BE2C (cell line): ENCODE data around the gene RAB1A.
A peak's percentile ranks its signal among the peaks of the same experiment; 100 is the strongest.
"Not testable (repeated sequence)": the region's sequence is repeated elsewhere in the genome, so short reads cannot be mapped to it uniquely, and the experiment has no call there.

Experiments
- DNase-seq: peaks from one replicate; pipeline ENCODE4 v3.0.0-alpha.2; 2020
- H3K27me3 ChIP-seq: fragments of 250-450 bp; sonication (Bioruptor Pico); 2 replicates; pipeline ENCODE4 v1.5.1; 2020; ENCODE audit warnings: mild to moderate bottlenecking
- H3K36me3 ChIP-seq: fragments of 250-450 bp; sonication (Bioruptor Pico); 2 replicates; pipeline ENCODE4 v1.5.1; 2020; ENCODE audit warnings: mild to moderate bottlenecking
- H3K4me1 ChIP-seq: fragments of 250-450 bp; sonication (Bioruptor Pico); 2 replicates; pipeline ENCODE4 v1.5.1; 2020
- H3K4me3 ChIP-seq: 2 replicates; pipeline ENCODE4 v1.5.1; 2011; ENCODE audit warnings: low read depth, low read length
- H3K9me3 ChIP-seq: fragments of 250-450 bp; sonication (Bioruptor Pico); 2 replicates; pipeline ENCODE4 v1.5.1; 2020
- TF ChIP-seq, protein P1 (sequence below): IDR thresholded peaks from 2 replicates; pipeline ENCODE4 v1.5.1; 2012; ENCODE audit warnings: mild to moderate bottlenecking, low read depth, low read length

RAB1A gene

DNA sequence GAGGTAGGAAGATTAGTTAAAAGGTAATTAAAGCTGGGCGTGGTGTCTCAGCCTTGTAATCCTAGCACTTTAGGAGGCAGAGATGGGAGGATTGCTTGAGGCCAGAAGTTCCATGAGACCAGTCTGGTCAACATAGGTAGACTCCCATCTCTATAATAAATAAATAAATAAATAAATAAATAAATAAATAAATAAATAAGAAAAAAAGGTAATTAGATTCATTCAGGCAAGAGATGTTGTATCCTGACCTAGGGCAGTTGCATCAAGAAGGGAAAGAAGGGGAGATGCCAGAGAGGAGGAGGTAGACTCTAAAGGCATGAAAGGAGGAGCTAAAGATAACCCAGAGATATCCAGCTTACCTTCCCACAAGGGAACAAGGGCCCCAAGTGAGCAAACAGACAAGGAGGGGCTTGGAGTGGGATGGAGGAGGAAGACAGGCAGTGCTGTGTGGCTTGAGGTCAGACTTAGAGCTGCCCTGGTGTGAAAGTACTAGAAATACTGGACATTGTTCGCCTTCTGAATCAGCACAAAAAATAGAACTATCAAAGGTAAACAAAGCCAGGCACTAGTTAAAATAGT is 7.4 kb upstream of the RAB1A start:
- H3K27me3 ChIP-seq, result no peaks in the 10 kb centered on the region
- no peaks in the 10 kb centered on the region for H3K4me1 ChIP-seq
- no peaks in the 10 kb centered on the region for H3K36me3 ChIP-seq
- H3K4me3 ChIP-seq, result no peak overlapping the region
- no peaks in the 10 kb centered on the region for H3K9me3 ChIP-seq
- TF ChIP-seq, protein P1, sequence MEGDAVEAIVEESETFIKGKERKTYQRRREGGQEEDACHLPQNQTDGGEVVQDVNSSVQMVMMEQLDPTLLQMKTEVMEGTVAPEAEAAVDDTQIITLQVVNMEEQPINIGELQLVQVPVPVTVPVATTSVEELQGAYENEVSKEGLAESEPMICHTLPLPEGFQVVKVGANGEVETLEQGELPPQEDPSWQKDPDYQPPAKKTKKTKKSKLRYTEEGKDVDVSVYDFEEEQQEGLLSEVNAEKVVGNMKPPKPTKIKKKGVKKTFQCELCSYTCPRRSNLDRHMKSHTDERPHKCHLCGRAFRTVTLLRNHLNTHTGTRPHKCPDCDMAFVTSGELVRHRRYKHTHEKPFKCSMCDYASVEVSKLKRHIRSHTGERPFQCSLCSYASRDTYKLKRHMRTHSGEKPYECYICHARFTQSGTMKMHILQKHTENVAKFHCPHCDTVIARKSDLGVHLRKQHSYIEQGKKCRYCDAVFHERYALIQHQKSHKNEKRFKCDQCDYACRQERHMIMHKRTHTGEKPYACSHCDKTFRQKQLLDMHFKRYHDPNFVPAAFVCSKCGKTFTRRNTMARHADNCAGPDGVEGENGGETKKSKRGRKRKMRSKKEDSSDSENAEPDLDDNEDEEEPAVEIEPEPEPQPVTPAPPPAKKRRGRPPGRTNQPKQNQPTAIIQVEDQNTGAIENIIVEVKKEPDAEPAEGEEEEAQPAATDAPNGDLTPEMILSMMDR, result no peak
- no peak for DNase-seq

DNA sequence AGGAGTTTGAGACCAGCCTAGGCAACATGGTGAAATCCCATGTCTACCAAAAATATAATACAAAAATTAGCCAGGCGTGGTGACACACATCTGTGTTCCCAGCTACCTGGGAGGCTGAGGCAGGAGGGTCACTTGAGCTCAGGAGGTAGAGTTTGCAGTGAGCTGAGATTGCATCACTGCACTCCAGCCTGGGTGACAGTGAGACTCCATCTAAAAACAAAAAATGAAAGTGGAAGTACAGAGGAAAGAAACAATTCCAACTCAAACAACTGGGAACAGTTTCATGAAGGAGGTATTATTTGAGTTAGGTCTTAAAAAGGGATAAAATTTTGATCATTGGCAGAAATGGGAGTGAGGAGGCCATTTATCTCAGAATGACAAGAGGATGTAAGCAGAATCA is 6.3 kb upstream of the RAB1A start:
- H3K4me3 ChIP-seq, result no peak overlapping the region
- no peak for DNase-seq
- H3K4me1 ChIP-seq, result no peaks in the 10 kb centered on the region
- H3K27me3 ChIP-seq, result no peaks in the 10 kb centered on the region
- TF ChIP-seq, protein P1, result no peak
- H3K9me3 ChIP-seq, result no peaks in the 10 kb centered on the region
- no peaks in the 10 kb centered on the region for H3K36me3 ChIP-seq

DNA sequence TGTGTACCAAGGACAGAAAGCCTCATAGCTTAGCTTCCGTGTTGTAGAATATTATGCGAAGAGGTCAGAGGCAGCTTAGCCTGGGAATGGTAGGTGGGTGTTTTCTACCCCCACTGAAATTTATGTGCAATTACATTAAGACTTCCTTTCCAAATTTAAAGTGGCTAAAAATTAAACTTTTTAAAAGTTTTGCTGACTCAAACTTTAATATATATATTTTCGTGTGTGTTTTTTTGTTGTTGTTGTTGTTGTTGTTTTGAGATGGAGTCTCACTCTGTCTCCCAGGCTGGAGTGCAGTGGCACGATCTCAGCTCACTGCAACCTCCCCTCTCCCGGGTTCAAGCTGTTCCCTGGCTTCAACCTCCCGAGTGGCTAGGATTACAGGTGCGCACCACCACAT is 4.3 kb upstream of the RAB1A start:
- Histone ChIP-seq H3K4me3 (no peak overlapping the region), H3K9me3 (no peaks in the 10 kb centered on the region), H3K4me1 (no peaks in the 10 kb centered on the region), H3K27me3 (no peaks in the 10 kb centered on the region), H3K36me3 (no peaks in the 10 kb centered on the region)
- TF ChIP-seq, protein P1, result no peak
- no peak for DNase-seq

DNA sequence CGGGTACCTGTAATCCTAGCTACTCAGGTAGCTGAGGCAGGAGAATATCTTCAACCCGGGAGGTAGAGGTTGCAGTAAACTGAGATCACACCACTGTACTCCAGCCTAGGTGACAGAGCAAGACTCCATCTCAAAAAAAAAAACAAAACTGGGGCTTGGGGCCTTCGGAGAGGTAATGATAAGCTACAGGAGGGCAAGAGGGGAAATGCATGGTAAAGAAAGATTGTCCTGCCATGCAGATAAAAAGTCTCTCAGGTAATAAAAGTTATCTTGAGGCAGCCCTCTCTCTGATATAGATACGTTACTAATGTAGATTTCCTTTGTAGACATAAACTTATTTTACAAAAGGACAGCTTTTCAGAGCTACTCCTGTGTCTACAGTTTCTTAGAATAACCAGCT is 3.7 kb upstream of the RAB1A start:
- Histone ChIP-seq H3K36me3 (no peaks in the 10 kb centered on the region), H3K4me3 (no peak overlapping the region), H3K4me1 (no peaks in the 10 kb centered on the region), H3K27me3 (no peaks in the 10 kb centered on the region), H3K9me3 (no peaks in the 10 kb centered on the region)
- TF ChIP-seq, protein P1, result no peak
- DNase-seq, result no peak

DNA sequence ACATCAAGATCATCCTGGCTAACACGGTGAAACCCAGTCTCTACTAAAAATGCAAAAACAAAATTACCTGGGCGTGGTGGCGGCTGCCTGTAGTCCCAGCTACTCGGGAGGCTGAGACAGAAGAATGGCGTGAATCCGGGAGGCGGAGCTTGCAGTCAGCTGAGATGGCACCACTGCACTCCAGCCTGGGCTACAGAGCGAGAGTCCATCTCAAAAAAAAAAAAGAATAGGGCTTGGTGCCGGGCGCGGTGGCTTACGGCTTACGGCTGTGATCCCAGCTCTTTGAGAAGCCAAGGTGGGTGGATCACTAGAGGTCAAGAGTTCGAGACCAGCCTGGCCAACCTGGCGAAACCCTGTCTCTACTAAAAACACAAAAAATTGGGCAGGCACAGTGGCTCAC is 3.0 kb upstream of the RAB1A start:
- H3K9me3 ChIP-seq, H3K4me1 ChIP-seq, H3K4me3 ChIP-seq, H3K27me3 ChIP-seq, H3K36me3 ChIP-seq, DNase-seq: not testable (repeated sequence)

DNA sequence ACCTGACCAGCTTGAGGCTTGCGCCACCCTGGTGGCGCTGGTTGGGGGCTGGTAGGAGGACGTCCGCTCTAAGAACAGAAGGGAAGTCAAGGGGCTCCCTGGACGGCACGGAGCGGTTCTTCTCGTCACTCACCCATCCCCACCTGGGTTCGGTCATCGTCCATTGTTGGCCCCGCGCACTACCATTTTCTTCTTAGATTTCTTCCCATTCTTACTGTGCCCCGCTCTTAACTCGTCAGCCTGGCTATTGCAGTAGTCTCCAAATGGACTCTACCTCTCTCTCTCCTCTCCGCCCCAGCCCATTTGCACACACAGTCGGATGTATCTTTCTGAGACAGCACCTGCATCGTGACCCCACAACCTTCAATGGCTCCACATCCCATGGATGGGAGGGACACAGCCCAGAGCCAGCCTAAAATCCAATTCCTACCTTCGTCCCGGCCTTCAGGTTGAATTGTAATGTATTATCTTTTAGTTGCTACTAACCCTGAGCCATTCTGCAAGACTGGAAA is 814 bp upstream of the RAB1A start:
- no peaks in the 10 kb centered on the region for H3K27me3 ChIP-seq
- peak overlapping the region; percentile 52 for H3K4me3 ChIP-seq
- DNase-seq, result no peak
- no peaks in the 10 kb centered on the region for H3K9me3 ChIP-seq
- no peaks in the 10 kb centered on the region for H3K4me1 ChIP-seq
- no peaks in the 10 kb centered on the region for H3K36me3 ChIP-seq
- TF ChIP-seq, protein P1, result no peak
